ENCODE results near the gene SOX6.

- no peak for TF ChIP-seq CTCF (IDR thresholded peaks at IDR 0.05)
- TF ChIP-seq, protein P1, sequence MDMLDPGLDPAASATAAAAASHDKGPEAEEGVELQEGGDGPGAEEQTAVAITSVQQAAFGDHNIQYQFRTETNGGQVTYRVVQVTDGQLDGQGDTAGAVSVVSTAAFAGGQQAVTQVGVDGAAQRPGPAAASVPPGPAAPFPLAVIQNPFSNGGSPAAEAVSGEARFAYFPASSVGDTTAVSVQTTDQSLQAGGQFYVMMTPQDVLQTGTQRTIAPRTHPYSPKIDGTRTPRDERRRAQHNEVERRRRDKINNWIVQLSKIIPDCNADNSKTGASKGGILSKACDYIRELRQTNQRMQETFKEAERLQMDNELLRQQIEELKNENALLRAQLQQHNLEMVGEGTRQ (IDR thresholded peaks at IDR 0.05; ENCODE audit: borderline replicate concordance, low read depth, low read length) = no peak
- TF ChIP-seq, protein P2, sequence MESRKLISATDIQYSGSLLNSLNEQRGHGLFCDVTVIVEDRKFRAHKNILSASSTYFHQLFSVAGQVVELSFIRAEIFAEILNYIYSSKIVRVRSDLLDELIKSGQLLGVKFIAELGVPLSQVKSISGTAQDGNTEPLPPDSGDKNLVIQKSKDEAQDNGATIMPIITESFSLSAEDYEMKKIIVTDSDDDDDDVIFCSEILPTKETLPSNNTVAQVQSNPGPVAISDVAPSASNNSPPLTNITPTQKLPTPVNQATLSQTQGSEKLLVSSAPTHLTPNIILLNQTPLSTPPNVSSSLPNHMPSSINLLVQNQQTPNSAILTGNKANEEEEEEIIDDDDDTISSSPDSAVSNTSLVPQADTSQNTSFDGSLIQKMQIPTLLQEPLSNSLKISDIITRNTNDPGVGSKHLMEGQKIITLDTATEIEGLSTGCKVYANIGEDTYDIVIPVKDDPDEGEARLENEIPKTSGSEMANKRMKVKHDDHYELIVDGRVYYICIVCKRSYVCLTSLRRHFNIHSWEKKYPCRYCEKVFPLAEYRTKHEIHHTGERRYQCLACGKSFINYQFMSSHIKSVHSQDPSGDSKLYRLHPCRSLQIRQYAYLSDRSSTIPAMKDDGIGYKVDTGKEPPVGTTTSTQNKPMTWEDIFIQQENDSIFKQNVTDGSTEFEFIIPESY (IDR thresholded peaks at IDR 0.05; ENCODE audit: borderline replicate concordance, low read depth) = no peak
- TF ChIP-seq EZH2phosphoT487 (IDR thresholded peaks at IDR 0.05; ENCODE audit: borderline replicate concordance, low read depth) = no peak
- no peak for TF ChIP-seq TAF1 (IDR thresholded peaks at IDR 0.05; ENCODE audit: borderline replicate concordance, low read depth, low read length)
These were observed 175.5 kb downstream of the SOX6 start for GRCh38 chr11:16180868-16181267.

All from SK-N-SH (cell line).